Kidney (tissue), 14 donors: ENCODE data around the gene CYBRD1. TPM values are rescaled to one million over a fixed set of nuclear protein-coding genes. Genes with fewer than 3 reads are reported as not detected.

Experiments used
- DNase-seq, 5 donors: peaks; one replicate each; pipeline ENCODE4 v3.0.0-alpha.2; 2013 to 2020
- FAIRE-seq: peaks from 2 replicates; lab custom pipeline; 2012; peaks lifted over from hg19 to GRCh38; lab: Jason Lieb, UNC
- H3K27ac ChIP-seq, 2 donors: one replicate each; pipeline ENCODE4 v1.7.0; 2013; ENCODE audit warnings: low read depth in 2 of 2, low read length in 2 of 2, inconsistent platforms in 1 of 2
- H3K27me3 ChIP-seq: one replicate; pipeline ENCODE4 v1.7.1; 2013; ENCODE audit warnings: low read length, inconsistent platforms; ENCODE audit not compliant: control insufficient read depth, insufficient read depth
- H3K36me3 ChIP-seq, 3 donors: one replicate each; pipeline versions ENCODE4 v1.7.0 to v1.7.1; 2013; ENCODE audit warnings: low read length in 3 of 3, control low read depth in 1 of 3, inconsistent platforms in 1 of 3; ENCODE audit not compliant: insufficient read depth in 3 of 3, control insufficient read depth in 2 of 3
- H3K4me1 ChIP-seq, 3 donors: one replicate each; pipeline versions ENCODE4 v1.7.0 to v1.7.1; 2013; ENCODE audit warnings: low read length in 3 of 3, inconsistent platforms in 1 of 3, low read depth in 1 of 3; ENCODE audit not compliant: control insufficient read depth in 2 of 3, insufficient read depth in 2 of 3
- H3K4me3 ChIP-seq, 3 donors: one replicate each; pipeline versions ENCODE4 v1.7.0 to v1.8.1; 2013; ENCODE audit warnings: low read length in 3 of 3, control low read depth in 1 of 3, inconsistent platforms in 1 of 3
- H3K9ac ChIP-seq, 3 donors: one replicate each; pipeline versions ENCODE4 v1.7.0 to v1.7.1; 2013; ENCODE audit warnings: low read length in 3 of 3, control low read depth in 1 of 3, inconsistent platforms in 1 of 3
- H3K9me3 ChIP-seq, 3 donors: one replicate each; pipeline versions ENCODE4 v1.7.0 to v1.7.1; 2013; ENCODE audit warnings: low read length in 3 of 3, control low read depth in 1 of 3, inconsistent platforms in 1 of 3; ENCODE audit not compliant: control insufficient read depth in 2 of 3, insufficient read depth in 1 of 3
- intact Hi-C: fragments of 100-400 bp; cut with DNase I; formaldehyde crosslinking; loops from one replicate; pipeline ENCODE4 v1.11.1; 2022
- polyA plus RNA-seq: library from polyadenylated mRNA; stranded (reverse); fragments of 350-450 nt; fragmentation: Illumina TruSeq; extraction: RNeasy Lipid Tissue Mini Kit (QIAGEN cat#74804); gene quantifications from one replicate; pipeline ENCODE4 v1.2.3, GENCODE V29; 2014; ENCODE audit warnings: low read depth, low replicate concordance; ENCODE audit not compliant: insufficient read depth
- total RNA-seq: library from RNA; stranded (reverse); fragmentation: NEBNext Ultra II Directional; extraction: Animal tissue kit (Norgen Biotek cat#: 25700); gene quantifications from one replicate; pipeline ENCODE4 v1.2.1, GENCODE V29; 2021
- TF ChIP-seq, protein P1 (sequence below): IDR thresholded peaks from 3 replicates; pipeline ENCODE4 v1.5.1; 2012; ENCODE audit warnings: mild to moderate bottlenecking, moderate library complexity, borderline replicate concordance; ENCODE audit not compliant: insufficient read depth; ENCODE audit errors: extremely low read depth
- donor health status: control.
- donor health status: control.
- donor health status: control.
- donor health status: control.
- donor health status: control.
- donor health status: DM: yes; HTN: yes; CAD: no.
- donor health status: Normal renal cell carcinoma (clear cell type).

The CYBRD1 gene
- total and polyA plus RNA-seq, 2 donors from 2014 or later: 17.7 to 57.3 TPM

DNA sequence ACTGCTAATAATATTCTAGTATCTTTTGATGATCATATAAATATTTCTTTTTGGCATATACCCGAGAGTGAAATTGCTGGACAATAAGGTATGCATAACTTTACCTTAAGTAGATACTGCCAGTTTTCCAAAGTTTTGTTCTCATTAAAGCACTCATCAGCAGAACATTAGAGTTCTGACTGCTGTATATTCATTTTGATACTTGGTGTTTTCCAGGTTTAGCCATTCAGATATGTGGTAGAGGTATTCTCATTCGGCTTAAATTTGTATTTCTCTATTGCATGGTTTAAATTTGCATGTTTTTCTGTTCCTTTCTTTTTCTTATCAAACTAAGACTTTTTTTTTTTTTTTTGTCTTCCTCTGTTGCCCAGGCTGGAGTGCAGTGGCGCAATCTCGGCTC lies 18.2 kb downstream of the CYBRD1 start:
- H3K27ac ChIP-seq: no peak overlapping the region
- H3K4me1 ChIP-seq: no peaks in the 10 kb centered on the region
- TF ChIP-seq, protein P1, sequence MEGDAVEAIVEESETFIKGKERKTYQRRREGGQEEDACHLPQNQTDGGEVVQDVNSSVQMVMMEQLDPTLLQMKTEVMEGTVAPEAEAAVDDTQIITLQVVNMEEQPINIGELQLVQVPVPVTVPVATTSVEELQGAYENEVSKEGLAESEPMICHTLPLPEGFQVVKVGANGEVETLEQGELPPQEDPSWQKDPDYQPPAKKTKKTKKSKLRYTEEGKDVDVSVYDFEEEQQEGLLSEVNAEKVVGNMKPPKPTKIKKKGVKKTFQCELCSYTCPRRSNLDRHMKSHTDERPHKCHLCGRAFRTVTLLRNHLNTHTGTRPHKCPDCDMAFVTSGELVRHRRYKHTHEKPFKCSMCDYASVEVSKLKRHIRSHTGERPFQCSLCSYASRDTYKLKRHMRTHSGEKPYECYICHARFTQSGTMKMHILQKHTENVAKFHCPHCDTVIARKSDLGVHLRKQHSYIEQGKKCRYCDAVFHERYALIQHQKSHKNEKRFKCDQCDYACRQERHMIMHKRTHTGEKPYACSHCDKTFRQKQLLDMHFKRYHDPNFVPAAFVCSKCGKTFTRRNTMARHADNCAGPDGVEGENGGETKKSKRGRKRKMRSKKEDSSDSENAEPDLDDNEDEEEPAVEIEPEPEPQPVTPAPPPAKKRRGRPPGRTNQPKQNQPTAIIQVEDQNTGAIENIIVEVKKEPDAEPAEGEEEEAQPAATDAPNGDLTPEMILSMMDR: no peak
- no peak for FAIRE-seq
- intact Hi-C loops: no loop called here
- no peak for DNase-seq
- no peaks in the 10 kb centered on the region for H3K9me3 ChIP-seq
- H3K27me3 ChIP-seq: no peaks in the 10 kb centered on the region
- no peak overlapping the region for H3K9ac ChIP-seq
- H3K4me3 ChIP-seq: no peak overlapping the region
- no peaks in the 10 kb centered on the region for H3K36me3 ChIP-seq

DNA sequence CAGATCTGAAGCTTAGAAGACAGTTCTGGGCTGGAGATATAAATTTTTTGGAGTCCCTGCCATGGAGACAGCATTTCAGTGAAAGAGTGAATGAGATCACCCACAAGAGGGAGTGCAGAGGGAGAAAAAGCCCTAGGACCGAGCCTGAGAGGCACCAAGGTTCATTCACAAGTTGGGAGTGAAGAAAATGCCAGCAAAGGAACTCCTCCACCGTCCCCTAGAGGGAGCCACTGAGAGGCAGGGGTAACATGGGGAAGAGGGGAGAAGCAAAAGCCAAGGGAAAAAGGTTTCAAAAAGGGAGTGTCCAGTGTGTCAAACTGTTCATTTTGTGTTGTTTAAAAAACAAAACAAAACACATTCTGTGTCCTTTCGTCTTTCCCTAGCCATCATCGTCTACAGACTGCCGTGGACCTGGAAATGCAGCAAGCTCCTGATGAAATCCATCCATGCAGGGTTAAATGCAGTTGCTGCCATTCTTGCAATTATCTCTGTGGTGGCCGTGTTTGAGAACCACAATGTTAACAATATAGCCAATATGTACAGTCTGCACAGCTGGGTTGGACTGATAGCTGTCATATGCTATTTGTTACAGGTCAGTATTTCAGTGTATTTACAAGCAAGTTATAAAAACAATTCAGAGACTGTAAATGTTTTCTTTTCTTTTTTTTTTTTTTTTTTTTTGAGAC lies 19.1 kb downstream of the CYBRD1 start:
- no peaks in the 10 kb centered on the region for H3K4me1 ChIP-seq
- H3K36me3 ChIP-seq: no peaks in the 10 kb centered on the region
- TF ChIP-seq, protein P1: no peak
- FAIRE-seq: no peak
- H3K9ac ChIP-seq: no peak overlapping the region
- H3K4me3 ChIP-seq: no peak overlapping the region
- no peak for DNase-seq
- no peak overlapping the region for H3K27ac ChIP-seq
- H3K9me3 ChIP-seq: no peaks in the 10 kb centered on the region
- H3K27me3 ChIP-seq: no peaks in the 10 kb centered on the region
- intact Hi-C loops: no loop called here

DNA sequence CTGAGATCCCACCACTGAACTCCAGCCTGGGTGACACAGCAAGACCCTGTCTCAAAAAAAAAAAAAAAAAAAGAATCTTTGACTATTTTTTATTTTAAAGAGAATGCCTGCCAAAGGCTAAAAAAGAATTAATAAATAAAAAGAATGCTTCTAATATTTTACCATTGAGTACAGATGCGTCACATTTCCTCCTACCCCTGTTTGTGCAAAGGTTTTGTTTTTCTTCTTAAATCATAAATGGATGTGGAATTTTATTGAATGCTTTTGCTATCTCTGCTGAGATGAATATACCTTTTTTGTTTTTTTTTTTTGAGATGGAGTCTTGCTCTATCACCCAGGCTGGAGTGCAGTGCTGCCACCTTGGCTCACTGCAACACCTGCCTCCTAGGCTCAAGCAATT lies 22.8 kb downstream of the CYBRD1 start:
- intact Hi-C loops: no loop called here
- Histone ChIP-seq H3K9me3 (no peaks in the 10 kb centered on the region), H3K9ac (no peak overlapping the region), H3K27ac (no peak overlapping the region), H3K4me1 (no peaks in the 10 kb centered on the region), H3K4me3 (no peak overlapping the region), H3K27me3 (no peaks in the 10 kb centered on the region), H3K36me3 (no peaks in the 10 kb centered on the region)
- TF ChIP-seq, protein P1: no peak
- no peak for DNase-seq
- FAIRE-seq: no peak

DNA sequence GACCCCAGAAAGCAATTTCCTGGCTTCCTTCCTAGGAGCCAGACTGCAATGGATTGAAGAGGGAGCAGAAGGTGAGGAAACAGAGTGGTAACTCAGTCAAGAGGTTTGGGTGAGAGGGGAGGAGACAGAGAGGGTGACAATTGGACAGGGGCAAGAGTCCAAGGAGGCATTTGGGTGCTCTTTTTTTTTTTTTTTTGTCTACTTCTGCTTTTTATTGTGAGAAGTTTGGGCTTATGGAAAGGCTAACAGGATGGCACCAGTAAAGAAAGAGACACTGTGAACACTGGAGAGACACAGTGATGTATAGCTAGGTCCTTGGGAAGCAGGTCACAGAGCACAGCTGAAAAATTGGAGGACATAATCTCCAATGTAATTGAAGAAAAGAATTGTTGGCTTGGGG lies 25.0 kb downstream of the CYBRD1 start:
- no peak for DNase-seq
- TF ChIP-seq, protein P1: no peak
- Histone ChIP-seq H3K9ac (no peak overlapping the region), H3K27ac (no peak overlapping the region), H3K4me1 (no peaks in the 10 kb centered on the region), H3K4me3 (no peak overlapping the region), H3K9me3 (no peaks in the 10 kb centered on the region), H3K36me3 (no peaks in the 10 kb centered on the region), H3K27me3 (no peaks in the 10 kb centered on the region)
- no peak for FAIRE-seq
- intact Hi-C loops: no loop called here
